Activated CD4-positive, CD25-positive, alpha-beta regulatory T cell treated with anti-CD3 and anti-CD28 coated beads, Interleukin-2, amount 50 U/mL, for 24 hours (primary cell): ENCODE measurements around the gene E2F6.
"Not testable (repeated sequence)": the region's sequence is repeated elsewhere in the genome, so short reads cannot be mapped to it uniquely, and the experiment has no call there.

Experiments used
- ATAC-seq, 2 donors: fragments of 150-1000 bp; cut with Tn5 transposase; one replicate each; pipeline ENCODE4 v1.10.0; 2021; ENCODE audit warnings: mild to moderate bottlenecking in 1 of 2, moderate library complexity in 1 of 2

E2F6 gene

GRCh38 chr2:11411768-11412448, 54.1 kb downstream of the E2F6 start:
- ATAC-seq, result no peak

- ATAC-seq, result no peak
Observed at GRCh38 chr2:11411244-11411643, 54.7 kb downstream of the E2F6 start.

- ATAC-seq, result no peak
Observed at GRCh38 chr2:11410101-11410500, 55.9 kb downstream of the E2F6 start.

GRCh38 chr2:11409572-11409959, 56.4 kb downstream of the E2F6 start:
- no peak for ATAC-seq

GRCh38 chr2:11408959-11409571, 56.9 kb downstream of the E2F6 start:
- ATAC-seq, result no peak

- no peak for ATAC-seq
Observed at GRCh38 chr2:11407413-11407812, 58.5 kb downstream of the E2F6 start.

- ATAC-seq, result no peak
Observed at GRCh38 chr2:11406958-11407381, 59.0 kb downstream of the E2F6 start.

DNA sequence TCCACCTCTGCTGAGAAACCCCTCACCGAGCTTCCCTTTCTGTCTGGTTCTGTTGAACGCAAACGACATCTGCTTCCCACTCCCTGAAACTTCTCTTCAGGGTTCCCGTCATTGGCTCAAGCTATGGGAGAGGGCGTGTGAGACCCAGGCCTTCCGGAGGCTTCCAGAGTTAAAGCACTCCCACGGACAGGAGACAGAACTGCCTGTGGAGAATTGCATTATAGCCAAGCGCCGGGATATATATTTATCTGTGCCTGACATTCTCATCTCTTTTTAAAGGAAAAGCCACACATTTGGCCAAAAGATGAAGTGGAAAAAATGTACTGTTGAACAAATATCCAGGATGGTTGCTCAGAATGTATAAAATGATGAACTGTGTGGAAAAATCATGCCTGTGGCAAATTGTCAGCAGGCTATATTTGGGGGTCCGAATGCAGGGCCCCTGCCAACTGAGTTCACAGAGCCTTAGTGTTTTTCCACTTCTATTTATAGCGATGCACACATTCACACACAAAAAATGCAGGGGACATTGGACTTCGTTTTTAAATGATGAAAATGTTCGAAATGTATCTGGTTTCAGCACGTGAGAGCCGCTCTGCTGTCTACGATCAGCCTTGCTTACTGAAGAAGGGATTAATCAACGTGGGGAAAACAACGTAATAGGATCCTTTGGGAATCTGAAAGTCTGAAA, 59.5 kb downstream of the E2F6 start:
- ATAC-seq, result no peak

GRCh38 chr2:11405599-11406266, 60.2 kb downstream of the E2F6 start:
- no peak for ATAC-seq

DNA sequence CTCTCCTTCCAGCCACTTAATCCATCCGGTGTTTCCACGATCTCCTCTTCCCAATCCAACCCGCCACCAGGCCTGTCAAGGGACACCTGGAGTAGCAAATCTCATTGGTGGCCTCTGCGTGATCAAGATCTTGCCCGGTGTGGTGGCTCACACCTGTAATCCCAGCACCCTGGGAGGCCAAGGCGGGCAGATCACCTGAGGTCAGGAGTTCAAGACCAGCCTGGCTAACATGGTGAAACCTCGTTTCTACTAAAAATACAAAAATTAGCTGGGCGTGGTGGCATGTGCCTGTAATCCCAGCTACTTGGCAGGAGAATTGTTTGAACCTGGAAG, 60.9 kb downstream of the E2F6 start:
- ATAC-seq, result not testable (repeated sequence)

DNA sequence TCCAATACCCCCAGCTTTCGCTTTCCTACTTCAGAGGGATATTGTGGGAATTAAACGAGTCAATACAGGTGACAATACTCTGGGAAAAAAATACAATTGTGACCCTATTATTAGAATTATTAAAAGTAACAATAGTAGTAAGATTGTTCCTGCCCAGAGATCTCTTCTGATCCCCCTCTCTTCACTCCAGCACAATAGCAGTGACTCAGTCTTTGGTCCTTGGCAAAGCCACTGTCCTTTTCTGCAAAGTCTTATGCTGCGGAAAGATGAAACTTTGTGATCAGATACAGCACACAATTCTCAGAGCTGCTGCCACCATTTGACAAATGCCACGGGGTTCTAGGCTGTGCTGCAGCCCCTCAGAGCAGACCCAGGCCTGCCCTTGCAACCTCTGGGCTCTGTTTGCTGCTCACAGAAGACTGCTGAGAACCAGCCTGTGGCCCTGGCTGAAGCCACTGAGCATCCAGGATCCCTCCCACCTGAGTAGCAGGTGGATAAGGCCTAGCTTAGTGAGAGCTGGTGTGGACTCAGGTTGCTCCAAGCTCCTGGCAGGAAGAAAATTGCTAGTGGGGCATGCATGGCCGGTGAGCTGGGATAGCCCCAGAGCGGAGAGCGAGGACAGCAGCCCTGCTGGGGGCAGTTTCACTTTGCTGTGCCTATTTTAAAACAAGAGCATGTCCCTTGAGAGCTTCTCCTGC, 61.4 kb downstream of the E2F6 start:
- ATAC-seq, result no peak

GRCh38 chr2:11402436-11402835, 63.5 kb downstream of the E2F6 start:
- no peak for ATAC-seq

- ATAC-seq, result no peak
Observed at GRCh38 chr2:11399438-11399762, 66.6 kb downstream of the E2F6 start.

DNA sequence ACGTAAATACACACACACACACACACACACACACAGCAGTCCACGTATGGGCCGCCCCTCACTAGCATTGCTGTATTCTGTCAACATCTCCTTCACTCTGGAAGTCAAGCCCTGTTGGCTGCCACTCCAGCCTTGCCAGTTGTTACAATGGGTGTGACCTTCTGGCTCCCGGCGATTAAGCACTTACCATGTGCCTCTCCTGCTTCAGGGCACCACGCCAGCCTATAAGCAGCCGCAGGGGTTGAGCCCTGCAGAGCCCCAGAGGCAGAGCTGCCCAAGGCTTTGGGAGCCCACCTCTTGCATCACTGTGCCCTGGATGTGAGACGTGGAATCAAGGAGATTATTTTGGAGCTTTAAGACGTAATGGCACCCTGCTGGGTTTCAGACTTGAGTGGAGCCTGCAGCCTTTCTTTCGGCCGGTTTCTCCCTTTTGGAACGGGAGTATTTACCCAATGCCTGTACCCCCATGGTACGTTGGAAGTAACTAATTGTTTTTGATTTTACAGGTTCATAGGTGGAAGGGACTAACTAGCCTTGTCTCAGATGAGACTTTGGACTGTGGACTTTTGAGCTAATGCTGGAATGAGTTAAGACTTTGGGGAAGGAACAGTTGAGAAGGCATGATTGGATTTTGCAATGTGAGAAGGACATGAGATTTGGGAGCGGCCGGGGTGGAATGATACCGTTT, 67.1 kb downstream of the E2F6 start:
- ATAC-seq, result no peak

- ATAC-seq, result no peak
Observed at GRCh38 chr2:11397513-11397912, 68.4 kb downstream of the E2F6 start.

DNA sequence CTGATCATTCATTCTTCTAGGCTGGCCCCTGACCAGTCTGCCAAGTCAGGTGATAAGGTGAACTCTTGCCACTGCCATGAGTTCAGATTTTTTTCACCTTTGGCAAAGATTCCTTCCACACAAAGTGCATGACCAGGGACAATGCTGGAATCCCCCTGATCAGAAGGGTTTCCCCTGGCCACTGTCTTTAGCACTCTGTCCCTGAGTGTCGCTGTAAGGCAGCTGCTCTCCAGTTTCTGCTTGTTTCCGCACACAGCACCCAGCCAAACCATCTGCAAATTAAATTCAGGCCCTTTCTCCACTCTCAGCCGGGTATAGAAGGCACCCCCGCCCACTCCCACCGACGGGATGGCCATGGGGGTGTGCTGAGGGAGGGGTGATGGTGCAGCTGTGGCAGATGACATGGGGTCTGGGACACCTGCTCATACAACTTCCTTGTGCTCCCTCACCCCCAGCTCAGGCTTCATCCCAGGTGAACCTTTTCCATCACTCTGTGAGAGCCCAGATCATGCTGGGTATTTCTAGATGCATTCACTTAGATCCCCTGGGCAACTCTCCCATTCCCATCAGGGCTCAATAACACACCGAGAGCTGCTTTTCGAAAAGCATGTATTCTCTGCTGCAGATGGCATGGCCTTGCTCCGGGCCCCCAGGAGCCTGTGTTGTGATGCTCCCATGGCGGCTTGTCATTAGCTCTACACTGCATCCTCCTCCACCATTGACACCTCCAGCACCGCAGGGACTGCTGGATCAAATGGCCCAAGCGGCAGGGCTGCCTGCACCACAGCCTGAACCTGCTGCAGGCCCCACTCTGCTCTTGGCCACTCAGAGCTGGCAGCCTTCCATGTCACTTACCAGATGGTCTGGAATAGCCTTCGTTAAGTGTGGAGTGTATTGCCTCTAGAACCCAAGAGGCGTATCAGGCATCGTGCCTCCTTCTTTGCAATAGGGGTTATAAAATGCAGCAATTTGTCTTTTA, 69.2 kb downstream of the E2F6 start:
- no peak for ATAC-seq

DNA sequence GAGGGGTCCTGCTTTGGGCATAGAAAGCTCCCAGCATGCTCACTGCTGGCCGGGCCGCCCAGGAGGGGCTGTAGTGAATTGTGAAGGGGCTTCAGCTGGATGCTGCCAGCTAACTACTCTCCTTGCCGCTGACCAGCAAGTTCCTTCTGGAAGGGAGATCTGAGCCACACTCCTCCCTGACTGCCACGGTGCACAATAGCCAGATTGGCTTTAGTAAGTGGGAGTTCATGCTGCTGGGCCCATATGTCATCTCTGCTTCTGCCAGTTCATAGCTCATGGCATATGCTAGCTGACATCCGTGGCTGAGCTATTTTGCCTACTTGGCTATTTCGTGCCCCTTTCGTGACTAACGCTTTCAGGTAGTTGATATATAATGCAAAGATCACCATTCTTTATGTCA, 69.9 kb downstream of the E2F6 start:
- no peak for ATAC-seq

GRCh38 chr2:11395389-11395788, 70.6 kb downstream of the E2F6 start:
- ATAC-seq, result no peak
